Body of pancreas (tissue), 4 donors: ENCODE results near the gene NUP93.

Experiments used
- CTCF ChIP-seq, 7 experiments: fragments of 450-650 bp in 4 of 7; fragments of 200-600 bp in 3 of 7; sonication (generic) in 3 of 7; IDR thresholded peaks; one replicate each; pipeline ENCODE4 v1.5.1; 2016 to 2019; ENCODE audit warnings: antibody characterized with exemption in 7 of 7
- POLR2A ChIP-seq, 3 donors: fragments of 450-650 bp; IDR thresholded peaks; one replicate each; pipeline ENCODE4 v1.6.1; 2016; ENCODE audit warnings: antibody characterized with exemption in 3 of 3, mild to moderate bottlenecking in 2 of 3

GRCh38 chr16:56847173-56847910 is 117.4 kb downstream of the NUP93 start:
- TF ChIP-seq CTCF (IDR thresholded peaks at IDR 0.05) (no peak), POLR2A (IDR thresholded peaks at IDR 0.05) (no peak)
